H1 (cell line): ENCODE results near the gene TENT4B. TPM values are rescaled to one million over a fixed set of nuclear protein-coding genes. Genes with fewer than 3 reads are reported as not detected.

Source experiments
- BACH1 ChIP-seq: IDR thresholded peaks from 2 replicates; pipeline ENCODE4 v1.6.1; 2012; ENCODE audit warnings: low read length, improper control_type of control experiment
- CBX8 ChIP-seq: fragments of 300-800, 300-1000 bp; sonication (generic); IDR thresholded peaks from 2 replicates; pipeline ENCODE4 v1.7.1; 2016; ENCODE audit warnings: low read depth, low read length, borderline replicate concordance
- CHD7 ChIP-seq: fragments of 300-600 bp; sonication (generic); IDR thresholded peaks from 2 replicates; pipeline ENCODE4 v1.7.1; 2012; ENCODE audit warnings: low read length, moderate library complexity, mild to moderate bottlenecking, inconsistent platforms; ENCODE audit not compliant: insufficient replicate concordance
- CTBP2 ChIP-seq: IDR thresholded peaks from 2 replicates; pipeline ENCODE4 v1.7.0; 2011; ENCODE audit warnings: borderline replicate concordance, mild to moderate bottlenecking, moderate library complexity, mixed read lengths, low read length; ENCODE audit not compliant: insufficient read depth, insufficient read length
- MAX ChIP-seq: IDR thresholded peaks from 2 replicates; pipeline ENCODE4 v1.6.1; 2012; ENCODE audit warnings: inconsistent platforms
- NRF1 ChIP-seq: IDR thresholded peaks from 2 replicates; pipeline ENCODE4 v1.6.1; 2011; ENCODE audit warnings: mild to moderate bottlenecking, low read depth, low read length, improper control_type of control experiment
- TEAD4 ChIP-seq: IDR thresholded peaks from 2 replicates; pipeline ENCODE4 v1.6.1; 2012; ENCODE audit warnings: low read depth, low read length, inconsistent platforms, mixed read lengths
- USF2 ChIP-seq: IDR thresholded peaks from 2 replicates; pipeline ENCODE4 v1.6.1; 2011; ENCODE audit warnings: low read length, improper control_type of control experiment
- YY1 ChIP-seq: IDR thresholded peaks from 2 replicates; pipeline ENCODE4 v1.6.1; 2011; ENCODE audit warnings: low read depth, mild to moderate bottlenecking, low read length
- polyA plus RNA-seq, 7 experiments: library from polyadenylated mRNA; depleted of rRNA in 3 of 7; stranded (reverse) in 5 of 7; unstranded in 2 of 7; fragments of >200 nt in 5 of 7; fragments of 200-250 nt in 2 of 7; gene quantifications; 1 replicate in 5 of 7; 2 replicates in 1 of 7; 4 replicates in 1 of 7; pipeline versions ENCODE4 v1.2.1 to v1.2.3, GENCODE V29; 2011 to 2013; ENCODE audit warnings: missing spikeins in 2 of 7, mixed read lengths in 2 of 7
- total RNA-seq: library from RNA; stranded (reverse); fragmentation: NEBNext Ultra II Directional; extraction: Animal tissue kit (Norgen Biotek cat#: 25700); gene quantifications from 2 replicates; pipeline ENCODE4 v1.2.1, GENCODE V29; 2021

The TENT4B gene
- total and polyA plus RNA-seq, 2 of the 8 experiments (the other 6 are each of a cell fraction or from before 2014, with no cell fraction given): 4.2 to 15.7 TPM

- TF ChIP-seq CHD7 (no peak), YY1 (no peak), USF2 (no peak), CTBP2 (no peak), BACH1 (no peak), CBX8 (no peak), NRF1 (no peak), MAX (no peak), TEAD4 (no peak)
These were observed 94.2 kb downstream of the TENT4B start (continued) for GRCh38 chr16:50247123-50247905.
